ENCODE data around the gene CXCL6.

CXCL6 gene

GRCh38 chr4:73869130-73870055 is 32.9 kb downstream of the CXCL6 start, which contains the start of gene CXCL1:
TSS of gene CXCL1 (plus strand) at chr4:73869393. CDS start at chr4:73869471, 78 bp downstream.
- no peak for FAIRE-seq

DNA sequence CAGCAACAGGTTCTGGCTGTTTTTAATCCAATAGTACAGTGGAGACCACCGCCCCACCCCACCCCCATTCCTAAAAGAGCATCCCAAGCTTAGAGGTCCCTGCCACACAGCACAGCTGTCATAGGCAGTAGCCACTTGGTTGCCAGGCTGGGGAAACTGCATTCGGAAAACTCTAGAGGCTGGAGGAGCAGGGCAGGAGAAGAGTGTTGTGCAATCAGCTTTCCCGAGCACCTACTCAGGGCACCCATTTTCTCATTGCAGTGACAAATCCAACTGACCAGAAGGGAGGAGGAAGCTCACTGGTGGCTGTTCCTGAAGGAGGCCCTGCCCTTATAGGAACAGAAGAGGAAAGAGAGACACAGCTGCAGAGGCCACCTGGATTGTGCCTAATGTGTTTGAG is 33.8 kb downstream of the CXCL6 start:
- FAIRE-seq, result no peak

DNA sequence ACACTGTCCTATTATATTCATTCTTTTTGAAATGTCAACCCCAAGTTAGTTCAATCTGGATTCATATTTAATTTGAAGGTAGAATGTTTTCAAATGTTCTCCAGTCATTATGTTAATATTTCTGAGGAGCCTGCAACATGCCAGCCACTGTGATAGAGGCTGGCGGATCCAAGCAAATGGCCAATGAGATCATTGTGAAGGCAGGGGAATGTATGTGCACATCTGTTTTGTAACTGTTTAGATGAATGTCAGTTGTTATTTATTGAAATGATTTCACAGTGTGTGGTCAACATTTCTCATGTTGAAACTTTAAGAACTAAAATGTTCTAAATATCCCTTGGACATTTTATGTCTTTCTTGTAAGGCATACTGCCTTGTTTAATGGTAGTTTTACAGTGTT is 34.3 kb downstream of the CXCL6 start:
- FAIRE-seq, result no peak

- FAIRE-seq, result no peak
Measured at GRCh38 chr4:73871511-73872310, 35.2 kb downstream of the CXCL6 start.

DNA sequence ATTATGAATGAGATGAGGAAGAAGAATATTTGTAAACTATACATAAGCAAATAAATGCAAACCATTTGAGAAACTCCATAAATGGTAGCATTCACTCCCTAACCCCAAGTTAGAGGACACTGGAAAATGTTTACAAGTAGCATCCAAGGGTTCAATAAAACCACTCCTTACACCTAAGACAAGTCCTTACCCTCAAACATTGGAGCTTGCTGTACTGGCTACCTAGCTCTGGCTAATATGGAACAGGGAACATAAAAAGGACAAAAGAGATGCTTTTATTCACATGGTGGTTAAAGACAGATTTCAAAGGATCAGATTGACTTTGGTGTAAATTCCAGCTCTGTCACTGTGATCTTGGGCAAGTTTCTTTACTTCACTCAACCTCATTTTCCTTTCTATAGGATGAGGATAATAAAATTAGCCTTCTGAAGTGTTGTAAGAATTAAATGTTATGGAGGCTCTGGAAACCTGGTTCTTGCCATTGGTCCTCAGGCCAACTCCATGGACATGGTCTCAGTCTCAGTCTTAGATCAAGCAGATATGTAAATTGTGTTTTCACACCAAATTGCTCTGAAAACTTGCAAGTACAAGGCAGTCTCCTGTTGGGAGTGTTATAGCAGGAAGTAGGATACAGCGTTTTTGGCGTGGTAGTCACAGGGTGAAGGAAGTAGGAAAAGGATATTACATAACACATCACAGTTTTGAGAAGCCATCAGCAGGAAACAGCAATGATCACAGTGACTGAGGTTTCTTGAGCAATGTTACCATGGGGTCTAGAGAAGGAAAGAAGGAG is 36.0 kb downstream of the CXCL6 start:
- no peak for FAIRE-seq

- FAIRE-seq, result no peak
Measured at GRCh38 chr4:73874386-73874785, 37.9 kb downstream of the CXCL6 start.

GRCh38 chr4:73875401-73875800 is 38.9 kb downstream of the CXCL6 start:
- FAIRE-seq, result no peak

DNA sequence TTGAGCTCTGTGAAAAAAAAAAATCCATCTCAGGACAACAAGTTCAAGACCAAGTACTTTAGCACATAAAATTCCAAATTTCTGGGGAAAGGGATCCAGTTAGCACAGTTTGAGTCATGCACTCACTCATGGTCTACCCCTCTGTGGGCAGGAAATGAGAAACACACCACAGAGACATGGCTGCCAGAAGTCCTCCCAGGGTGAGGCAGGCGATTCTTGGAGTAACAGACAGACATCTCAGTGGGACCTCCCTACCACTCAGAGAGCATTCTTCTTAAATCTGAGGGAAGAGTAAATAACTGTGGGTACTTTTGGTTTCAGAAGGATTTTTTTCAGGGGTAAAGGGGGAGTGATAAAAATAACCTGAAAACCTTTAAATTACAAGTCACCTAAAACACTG is 46.8 kb downstream of the CXCL6 start:
- no peak for FAIRE-seq

DNA sequence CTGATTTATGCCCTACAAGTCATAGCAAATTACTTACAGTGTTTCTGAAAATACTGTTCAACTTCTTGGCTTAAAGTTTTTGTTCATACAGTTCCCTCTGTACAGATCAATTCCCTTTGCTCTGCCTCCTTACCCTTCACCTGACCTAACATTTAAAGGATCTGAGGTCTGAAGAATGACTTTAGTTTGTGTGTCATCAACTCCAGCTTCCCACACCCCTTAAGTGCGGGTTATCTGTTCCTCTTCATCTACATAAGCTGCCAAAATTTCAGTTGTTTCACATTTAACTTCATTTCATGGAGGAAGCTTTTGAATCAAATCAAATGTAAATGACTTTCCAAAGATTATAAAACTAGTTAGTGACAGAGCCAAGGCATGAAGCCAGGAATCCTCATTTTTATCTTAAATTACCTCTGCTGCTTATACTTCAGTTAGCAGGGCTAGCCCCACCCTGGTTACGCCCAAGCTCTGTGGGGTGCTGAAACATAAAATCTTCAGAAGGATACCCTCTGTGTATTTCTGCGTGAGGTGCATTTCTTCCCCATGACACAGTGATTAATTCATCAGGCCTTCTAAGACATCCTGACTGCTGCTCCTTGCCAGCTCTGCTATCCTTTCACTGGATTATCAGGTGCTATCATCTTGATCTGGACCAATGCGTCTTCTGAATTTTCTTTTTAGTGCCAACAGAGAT is 49.2 kb downstream of the CXCL6 start:
- FAIRE-seq, result no peak

Measured in colon (tissue), 2 donors.